GM13977 (cell line): Measurements from ENCODE around the gene H2BK1.

Experiments
- DNase-seq: peaks from one replicate; pipeline ENCODE4 v3.0.0; 2012; ENCODE audit warnings: low spot score
- CTCF ChIP-seq: IDR thresholded peaks from 2 replicates; pipeline ENCODE4 v1.5.1; 2012; ENCODE audit warnings: mild to moderate bottlenecking, control low read depth; ENCODE audit not compliant: insufficient read depth; ENCODE audit errors: extremely low read depth, missing control alignments
- in situ Hi-C: fragments of 300-500 bp; cut with MboI; formaldehyde crosslinking; loops from one replicate; pipeline ENCODE4 v1.12.0; 2022; ENCODE audit warnings: low sequenced_read_pairs, low pct_unique_long_range_greater_than_20kb, mixed read lengths, inconsistent platforms; ENCODE audit not compliant: unreplicated experiment

The H2BK1 gene

GRCh38 chr7:151232091-151232916, 22.0 kb upstream of the H2BK1 start, which contains the start of gene CHPF2:
CHPF2 (plus strand) TSS chr7:151232483; CDS start chr7:151234012, 1,529 bp downstream.
- peak; percentile 98 for DNase-seq
- no peak for TF ChIP-seq CTCF
- in situ Hi-C loops, result no loop called here

GRCh38 chr7:151231080-151231479, 20.8 kb upstream of the H2BK1 start:
- DNase-seq, result no peak
- TF ChIP-seq CTCF, result no peak
- in situ Hi-C loops, result no loop called here

- no peak for DNase-seq
- TF ChIP-seq CTCF, result no peak
- in situ Hi-C loops, result no loop called here
These were observed 19.0 kb upstream of the H2BK1 start for GRCh38 chr7:151229249-151229648.

GRCh38 chr7:151228024-151228866, 18.0 kb upstream of the H2BK1 start:
- no peak for DNase-seq
- no peak for TF ChIP-seq CTCF
- in situ Hi-C loops, result no loop called here

GRCh38 chr7:151226875-151227782, 16.8 kb upstream of the H2BK1 start, which contains the start of gene ABCF2:
ABCF2 (minus strand) TSS chr7:151227205; CDS start chr7:151226458, 747 bp downstream.
- in situ Hi-C loops, result no loop called here
- DNase-seq, result peak; percentile 97
- no peak for TF ChIP-seq CTCF

- TF ChIP-seq CTCF, result no peak
These were observed 16.2 kb upstream of the H2BK1 start for GRCh38 chr7:151226560-151226874.

More at GRCh38 chr7:151226560-151226874, 16.2 kb upstream of the H2BK1 start:
- in situ Hi-C loops, result no loop called here
- no peak for DNase-seq
